ENCODE measurements around the gene PYURF.

The PYURF gene

GRCh38 chr4:88523325-88524129, at the start of gene PYURF:
Gene PYURF (minus strand): TSS chr4:88523776. CDS start chr4:88523700, 76 bp downstream.
- DNase-seq: peak; percentile 71 to 72

GRCh38 chr4:88570001-88570400, 46.4 kb upstream of the PYURF start:
- no peak for DNase-seq

GRCh38 chr4:88567591-88567990, 44.0 kb upstream of the PYURF start:
- DNase-seq: no peak

GRCh38 chr4:88549815-88550214, 26.2 kb upstream of the PYURF start:
- DNase-seq: no peak

GRCh38 chr4:88539322-88540068, 15.9 kb upstream of the PYURF start:
- DNase-seq: peak; percentile 72 to 80

- no peak for DNase-seq
Measured at GRCh38 chr4:88537709-88538108, 14.1 kb upstream of the PYURF start.

GRCh38 chr4:88535090-88535755, 11.6 kb upstream of the PYURF start:
- DNase-seq: no peak

GRCh38 chr4:88533937-88534750, 10.6 kb upstream of the PYURF start:
- DNase-seq: no peak

- no peak for DNase-seq
Measured at GRCh38 chr4:88533088-88533790, 9.7 kb upstream of the PYURF start.

GRCh38 chr4:88531549-88531948, 8.0 kb upstream of the PYURF start:
- DNase-seq: no peak

- no peak for DNase-seq
Measured at GRCh38 chr4:88528861-88529260, 5.3 kb upstream of the PYURF start.

GRCh38 chr4:88527787-88528186, 4.2 kb upstream of the PYURF start:
- no peak for DNase-seq

- DNase-seq: no peak
Measured at GRCh38 chr4:88526221-88526815, 2.7 kb upstream of the PYURF start.

- no peak for DNase-seq
Measured at GRCh38 chr4:88524171-88524570, 595 bp upstream of the PYURF start.

- peak; percentile 22 to 27 for DNase-seq
Measured at GRCh38 chr4:88522702-88523324, 763 bp downstream of the PYURF start.

GRCh38 chr4:88518911-88519310, 4.7 kb downstream of the PYURF start:
- DNase-seq: no peak

- DNase-seq: no peak
Measured at GRCh38 chr4:88517825-88518224, 5.8 kb downstream of the PYURF start.

- no peak for DNase-seq
Measured at GRCh38 chr4:88516746-88517145, 6.8 kb downstream of the PYURF start.

- no peak for DNase-seq
Measured at GRCh38 chr4:88514557-88515511, 8.7 kb downstream of the PYURF start.

- DNase-seq: no peak
Measured at GRCh38 chr4:88511236-88511635, 12.3 kb downstream of the PYURF start.

Measured in activated CD4-positive, alpha-beta T cell treated with anti-CD3 and anti-CD28 coated beads for 4 hours (primary cell).